Measurements from ENCODE around the gene LRP2BP. TPM values are rescaled to one million over a fixed set of nuclear protein-coding genes. Genes with fewer than 3 reads are reported as not detected.
"Not testable (repeated sequence)": the region's sequence is repeated elsewhere in the genome, so short reads cannot be mapped to it uniquely, and the experiment has no call there.

The LRP2BP gene
- total and polyA plus RNA-seq, 4 donors = 0.09 to 0.64 (median 0.20) TPM

- no peaks in the 10 kb centered on the region for H3K9me3 ChIP-seq (ENCODE audit: control insufficient read depth in 4 of 4, low read length in 3 of 4)
- no peak overlapping the region for H3K27ac ChIP-seq (ENCODE audit: low read depth in 1 of 2, low read length in 2 of 2)
- no peak overlapping the region for H3K4me3 ChIP-seq (ENCODE audit: low read depth in 1 of 3, low read length in 3 of 3)
- no peaks in the 10 kb centered on the region for H3K4me1 ChIP-seq (ENCODE audit: control insufficient read depth in 4 of 4, insufficient read depth in 4 of 4, low read length in 3 of 4)
- H3K9ac ChIP-seq (ENCODE audit: low read depth in 1 of 2, low read length in 2 of 2) = no peak overlapping the region
- no peak for TF ChIP-seq ATF3 (IDR thresholded peaks at IDR 0.05)
- no peak for TF ChIP-seq MAX (IDR thresholded peaks at IDR 0.05)
- TF ChIP-seq EGR1 (IDR thresholded peaks at IDR 0.05; ENCODE audit: low read depth in 2 of 2) = no peak
- no peak for TF ChIP-seq RAD21 (IDR thresholded peaks at IDR 0.05)
- TF ChIP-seq HNF4A (conservative IDR thresholded peaks at IDR 0.05) = no peak
- TF ChIP-seq GABPA (IDR thresholded peaks at IDR 0.05 in 1 of 2, conservative IDR thresholded peaks at IDR 0.05 in 1 of 2) = no peak
- TF ChIP-seq FOXA2 (IDR thresholded peaks at IDR 0.05) = no peak
- TF ChIP-seq RXRA (IDR thresholded peaks at IDR 0.05) = no peak
- TF ChIP-seq YY1 (IDR thresholded peaks at IDR 0.05) = no peak
- no peak for TF ChIP-seq JUND (IDR thresholded peaks at IDR 0.05)
- TF ChIP-seq ZBTB33 (IDR thresholded peaks at IDR 0.05) = no peak
- no peak for TF ChIP-seq SP1 (IDR thresholded peaks at IDR 0.05)
- no peak for TF ChIP-seq HNF4G (IDR thresholded peaks at IDR 0.05)
- no peak for TF ChIP-seq REST (IDR thresholded peaks at IDR 0.05)
- TF ChIP-seq TAF1 (conservative IDR thresholded peaks at IDR 0.05) = no peak
- no peak for TF ChIP-seq CTCF (IDR thresholded peaks at IDR 0.05; ENCODE audit: low read depth, low read length, missing input control)
- no peak for TF ChIP-seq FOXA1 (IDR thresholded peaks at IDR 0.05)
- no peak for TF ChIP-seq NR2F2 (IDR thresholded peaks at IDR 0.05)
- DNase-seq (ENCODE audit: low spot score) = no peak
- H3K36me3 ChIP-seq (ENCODE audit: control insufficient read depth in 4 of 4, insufficient read depth in 3 of 4, low read depth in 1 of 4, low read length in 3 of 4) = peaks cover 0 to 7% (median 2%) of the 10 kb centered on the region in 4 donors
- WGBS = 97% methylated on average over 1 of the region's 1 CpG
- H3K27me3 ChIP-seq (ENCODE audit: control insufficient read depth in 4 of 4, insufficient read depth in 4 of 4, low read length in 3 of 4) = no peaks in the 10 kb centered on the region
These were observed 77.8 kb downstream of the LRP2BP start for GRCh38 chr4:185317880-185318279.

GRCh38 chr4:185317462-185317861 is 78.3 kb downstream of the LRP2BP start:
- not testable (repeated sequence) for DNase-seq (ENCODE audit: low spot score); H3K4me1 ChIP-seq (ENCODE audit: control insufficient read depth in 4 of 4, insufficient read depth in 4 of 4, low read length in 3 of 4); H3K4me3 ChIP-seq (ENCODE audit: low read depth in 1 of 3, low read length in 3 of 3); H3K9me3 ChIP-seq (ENCODE audit: control insufficient read depth in 4 of 4, low read length in 3 of 4); H3K9ac ChIP-seq (ENCODE audit: low read depth in 1 of 2, low read length in 2 of 2); H3K36me3 ChIP-seq (ENCODE audit: control insufficient read depth in 4 of 4, insufficient read depth in 3 of 4, low read depth in 1 of 4, low read length in 3 of 4); H3K27ac ChIP-seq (ENCODE audit: low read depth in 1 of 2, low read length in 2 of 2); H3K27me3 ChIP-seq (ENCODE audit: control insufficient read depth in 4 of 4, insufficient read depth in 4 of 4, low read length in 3 of 4)
- WGBS = 97% methylated on average over 3 of the region's 3 CpGs

Small RNAs within 50 kb of the gene (small RNA-seq; reads per million reads assigned to genes)
- not detected for gene RF00019

Other genes starting within 250 kb of the LRP2BP start
- 10 to 100 TPM; 13.7 to 23.7 TPM for gene CFAP97, start 191.9 kb downstream of the LRP2BP start, total RNA-seq
- gene CFAP97, start 191.9 kb downstream of the LRP2BP start, polyA plus RNA-seq = 10 to 100 TPM in 1 of 2 donors, 1 to 10 TPM in 1; 7.5 to 30.9 TPM
- gene SNX25, start 186.3 kb downstream of the LRP2BP start, total RNA-seq = 10 to 100 TPM in 1 of 2 donors, 1 to 10 TPM in 1; 5.9 to 13.9 TPM
- 1 to 10 TPM; 2.8 to 4.2 TPM for gene SNX25, start 186.3 kb downstream of the LRP2BP start, polyA plus RNA-seq
- 1 to 10 TPM; 1.2 to 2.2 TPM for gene ANKRD37, start 917 bp upstream of the LRP2BP start, total RNA-seq
- 1 to 10 TPM; 4.6 to 7.9 TPM for gene ANKRD37, start 917 bp upstream of the LRP2BP start, polyA plus RNA-seq
- gene UFSP2, start 30.0 kb upstream of the LRP2BP start, total RNA-seq = 10 to 100 TPM; 16.6 to 17.2 TPM
- 10 to 100 TPM; 12.2 to 12.9 TPM for gene UFSP2, start 30.0 kb upstream of the LRP2BP start, polyA plus RNA-seq
- gene CCDC110, start 75.8 kb upstream of the LRP2BP start, total RNA-seq = 1 to 10 TPM in 1 of 2 donors, not detected in 1; 1.5 TPM
- under 1 TPM; 0.45 to 0.60 TPM for gene CCDC110, start 75.8 kb upstream of the LRP2BP start, polyA plus RNA-seq
- 1 to 10 TPM in 1 of 2 donors, under 1 TPM in 1; 0.98 to 8.8 TPM for gene PDLIM3, start 139.6 kb upstream of the LRP2BP start, total RNA-seq
- 1 to 10 TPM in 1 of 2 donors, under 1 TPM in 1; 0.58 to 5.7 TPM for gene PDLIM3, start 139.6 kb upstream of the LRP2BP start, polyA plus RNA-seq

Data from liver (tissue), 10 donors.